HG03103 (cell line): Measurements from ENCODE around the gene CDK14.

ENCODE experiments used
- ATAC-seq: cut with Tn5 transposase; IDR thresholded peaks from one replicate; pipeline ENCODE4 v1.9.1; 2021; ENCODE audit warnings: low read depth; ENCODE audit not compliant: unreplicated experiment

The CDK14 gene

GRCh38 chr7:91228927-91229558 is 632.9 kb downstream of the CDK14 start:
- no peak for ATAC-seq

GRCh38 chr7:91230100-91230499 is 634.0 kb downstream of the CDK14 start:
- ATAC-seq: no peak

- no peak for ATAC-seq
Measured at GRCh38 chr7:91230503-91230902, 634.4 kb downstream of the CDK14 start.

GRCh38 chr7:91233212-91233611 is 637.1 kb downstream of the CDK14 start:
- ATAC-seq: no peak

- ATAC-seq: no peak
Measured at GRCh38 chr7:91235211-91235832, 639.2 kb downstream of the CDK14 start.

- ATAC-seq: no peak
Measured at GRCh38 chr7:91239171-91239604, 643.1 kb downstream of the CDK14 start.

- no peak for ATAC-seq
Measured at GRCh38 chr7:91239772-91240171, 643.7 kb downstream of the CDK14 start.

GRCh38 chr7:91240376-91240941 is 644.3 kb downstream of the CDK14 start:
- ATAC-seq: no peak

GRCh38 chr7:91242097-91242844 is 646.1 kb downstream of the CDK14 start:
- ATAC-seq: no peak

- no peak for ATAC-seq
Measured at GRCh38 chr7:91243591-91244301, 647.6 kb downstream of the CDK14 start.

- no peak for ATAC-seq
Measured at GRCh38 chr7:91247500-91247899, 651.4 kb downstream of the CDK14 start.

GRCh38 chr7:91248996-91249395 is 652.9 kb downstream of the CDK14 start:
- no peak for ATAC-seq

GRCh38 chr7:91249506-91250233 is 653.5 kb downstream of the CDK14 start:
- ATAC-seq: no peak

GRCh38 chr7:91250706-91251105 is 654.6 kb downstream of the CDK14 start:
- ATAC-seq: no peak

- no peak for ATAC-seq
Measured at GRCh38 chr7:91251877-91252276, 655.8 kb downstream of the CDK14 start.
